ENCODE results near the gene TNS3.

TNS3 gene

GRCh38 chr7:47465191-47465590 is 116.7 kb downstream of the TNS3 start:
- H3K4me3 ChIP-seq (ENCODE audit: low read depth, low read length), result no peak overlapping the region
- no peak overlapping the region for H2AFZ ChIP-seq (ENCODE audit: low read length, unreplicated experiment)
- no peaks in the 10 kb centered on the region for H3K27me3 ChIP-seq (ENCODE audit: insufficient read depth, low read length)
- peaks cover 6% of the 10 kb centered on the region for H3K36me3 ChIP-seq (ENCODE audit: insufficient read depth, low read length)
- peaks cover 15% of the 10 kb centered on the region for H3K4me1 ChIP-seq (ENCODE audit: control insufficient read depth, insufficient read depth, low read length, unreplicated experiment)
- no peak overlapping the region for H3K27ac ChIP-seq (ENCODE audit: low read depth, low read length)
- peaks cover 6% of the 10 kb centered on the region for H3K79me2 ChIP-seq (ENCODE audit: control insufficient read depth, insufficient read depth, low read length, unreplicated experiment)

GRCh38 chr7:47464266-47464665 is 117.6 kb downstream of the TNS3 start:
- Histone ChIP-seq H3K27me3 (ENCODE audit: insufficient read depth, low read length) (no peaks in the 10 kb centered on the region), H3K27ac (ENCODE audit: low read depth, low read length) (no peak overlapping the region), H3K4me3 (ENCODE audit: low read depth, low read length) (no peak overlapping the region), H2AFZ (ENCODE audit: low read length, unreplicated experiment) (no peak overlapping the region), H3K4me1 (ENCODE audit: control insufficient read depth, insufficient read depth, low read length, unreplicated experiment) (peaks cover 18% of the 10 kb centered on the region), H3K79me2 (ENCODE audit: control insufficient read depth, insufficient read depth, low read length, unreplicated experiment) (peaks cover 7% of the 10 kb centered on the region), H3K36me3 (ENCODE audit: insufficient read depth, low read length) (peaks cover 6% of the 10 kb centered on the region)

GRCh38 chr7:47461746-47462145 is 120.2 kb downstream of the TNS3 start:
- Histone ChIP-seq H3K4me1 (ENCODE audit: control insufficient read depth, insufficient read depth, low read length, unreplicated experiment) (peaks cover 40% of the 10 kb centered on the region), H3K4me3 (ENCODE audit: low read depth, low read length) (no peak overlapping the region), H2AFZ (ENCODE audit: low read length, unreplicated experiment) (no peak overlapping the region), H3K27me3 (ENCODE audit: insufficient read depth, low read length) (no peaks in the 10 kb centered on the region), H3K36me3 (ENCODE audit: insufficient read depth, low read length) (peaks cover 6% of the 10 kb centered on the region), H3K79me2 (ENCODE audit: control insufficient read depth, insufficient read depth, low read length, unreplicated experiment) (peaks cover 12% of the 10 kb centered on the region), H3K27ac (ENCODE audit: low read depth, low read length) (no peak overlapping the region)

- Histone ChIP-seq H3K27me3 (ENCODE audit: insufficient read depth, low read length) (no peaks in the 10 kb centered on the region), H3K4me3 (ENCODE audit: low read depth, low read length) (no peak overlapping the region), H2AFZ (ENCODE audit: low read length, unreplicated experiment) (no peak overlapping the region), H3K79me2 (ENCODE audit: control insufficient read depth, insufficient read depth, low read length, unreplicated experiment) (peaks cover 12% of the 10 kb centered on the region), H3K36me3 (ENCODE audit: insufficient read depth, low read length) (peaks cover 6% of the 10 kb centered on the region), H3K27ac (ENCODE audit: low read depth, low read length) (no peak overlapping the region), H3K4me1 (ENCODE audit: control insufficient read depth, insufficient read depth, low read length, unreplicated experiment) (peaks cover 40% of the 10 kb centered on the region)
These were observed 120.8 kb downstream of the TNS3 start for GRCh38 chr7:47461161-47461560.

GRCh38 chr7:47460251-47460989 is 121.5 kb downstream of the TNS3 start:
- Histone ChIP-seq H3K79me2 (ENCODE audit: control insufficient read depth, insufficient read depth, low read length, unreplicated experiment) (peaks cover 16% of the 10 kb centered on the region), H3K27me3 (ENCODE audit: insufficient read depth, low read length) (no peaks in the 10 kb centered on the region), H3K36me3 (ENCODE audit: insufficient read depth, low read length) (peaks cover 6% of the 10 kb centered on the region), H3K27ac (ENCODE audit: low read depth, low read length) (no peak overlapping the region), H3K4me3 (ENCODE audit: low read depth, low read length) (no peak overlapping the region), H3K4me1 (ENCODE audit: control insufficient read depth, insufficient read depth, low read length, unreplicated experiment) (peaks cover 40% of the 10 kb centered on the region), H2AFZ (ENCODE audit: low read length, unreplicated experiment) (no peak overlapping the region)

GRCh38 chr7:47458486-47458885 is 123.4 kb downstream of the TNS3 start:
- no peak overlapping the region for H3K4me3 ChIP-seq (ENCODE audit: low read depth, low read length)
- H2AFZ ChIP-seq (ENCODE audit: low read length, unreplicated experiment), result no peak overlapping the region
- no peaks in the 10 kb centered on the region for H3K27me3 ChIP-seq (ENCODE audit: insufficient read depth, low read length)
- H3K79me2 ChIP-seq (ENCODE audit: control insufficient read depth, insufficient read depth, low read length, unreplicated experiment), result peaks cover 22% of the 10 kb centered on the region
- H3K4me1 ChIP-seq (ENCODE audit: control insufficient read depth, insufficient read depth, low read length, unreplicated experiment), result peaks cover 58% of the 10 kb centered on the region
- H3K36me3 ChIP-seq (ENCODE audit: insufficient read depth, low read length), result no peaks in the 10 kb centered on the region
- peak overlapping the region; percentile 64; the same call in 1 of the 2 replicates for H3K27ac ChIP-seq (ENCODE audit: low read depth, low read length)

GRCh38 chr7:47458057-47458456 is 123.9 kb downstream of the TNS3 start:
- Histone ChIP-seq H3K4me1 (ENCODE audit: control insufficient read depth, insufficient read depth, low read length, unreplicated experiment) (peaks cover 62% of the 10 kb centered on the region), H2AFZ (ENCODE audit: low read length, unreplicated experiment) (no peak overlapping the region), H3K36me3 (ENCODE audit: insufficient read depth, low read length) (no peaks in the 10 kb centered on the region), H3K27me3 (ENCODE audit: insufficient read depth, low read length) (no peaks in the 10 kb centered on the region), H3K4me3 (ENCODE audit: low read depth, low read length) (no peak overlapping the region), H3K27ac (ENCODE audit: low read depth, low read length) (peak overlapping the region; percentile 64), H3K79me2 (ENCODE audit: control insufficient read depth, insufficient read depth, low read length, unreplicated experiment) (peaks cover 22% of the 10 kb centered on the region)

GRCh38 chr7:47456210-47456955 is 125.5 kb downstream of the TNS3 start:
- no peak overlapping the region for H2AFZ ChIP-seq (ENCODE audit: low read length, unreplicated experiment)
- peaks cover 39% of the 10 kb centered on the region for H3K79me2 ChIP-seq (ENCODE audit: control insufficient read depth, insufficient read depth, low read length, unreplicated experiment)

GRCh38 chr7:47455872-47456185 is 126.1 kb downstream of the TNS3 start:
- Histone ChIP-seq H3K36me3 (ENCODE audit: insufficient read depth, low read length) (no peaks in the 10 kb centered on the region), H2AFZ (ENCODE audit: low read length, unreplicated experiment) (no peak overlapping the region), H3K4me3 (ENCODE audit: low read depth, low read length) (no peak overlapping the region), H3K4me1 (ENCODE audit: control insufficient read depth, insufficient read depth, low read length, unreplicated experiment) (peaks cover 69% of the 10 kb centered on the region), H3K27me3 (ENCODE audit: insufficient read depth, low read length) (no peaks in the 10 kb centered on the region), H3K79me2 (ENCODE audit: control insufficient read depth, insufficient read depth, low read length, unreplicated experiment) (peaks cover 37% of the 10 kb centered on the region), H3K27ac (ENCODE audit: low read depth, low read length) (no peak overlapping the region)

More at GRCh38 chr7:47456210-47456955, 125.5 kb downstream of the TNS3 start:
- Histone ChIP-seq H3K4me3 (ENCODE audit: low read depth, low read length) (no peak overlapping the region), H3K27ac (ENCODE audit: low read depth, low read length) (no peak overlapping the region), H3K27me3 (ENCODE audit: insufficient read depth, low read length) (no peaks in the 10 kb centered on the region), H3K4me1 (ENCODE audit: control insufficient read depth, insufficient read depth, low read length, unreplicated experiment) (peaks cover 75% of the 10 kb centered on the region), H3K36me3 (ENCODE audit: insufficient read depth, low read length) (no peaks in the 10 kb centered on the region)

GRCh38 chr7:47454974-47455871 is 126.7 kb downstream of the TNS3 start:
- peak overlapping the region; percentile 96; the same call in 1 of the 2 replicates for H3K27ac ChIP-seq (ENCODE audit: low read depth, low read length)
- no peaks in the 10 kb centered on the region for H3K36me3 ChIP-seq (ENCODE audit: insufficient read depth, low read length)
- peaks cover 37% of the 10 kb centered on the region for H3K79me2 ChIP-seq (ENCODE audit: control insufficient read depth, insufficient read depth, low read length, unreplicated experiment)
- no peak overlapping the region for H3K4me3 ChIP-seq (ENCODE audit: low read depth, low read length)
- no peaks in the 10 kb centered on the region for H3K27me3 ChIP-seq (ENCODE audit: insufficient read depth, low read length)
- H2AFZ ChIP-seq (ENCODE audit: low read length, unreplicated experiment), result no peak overlapping the region
- H3K4me1 ChIP-seq (ENCODE audit: control insufficient read depth, insufficient read depth, low read length, unreplicated experiment), result peaks cover 68% of the 10 kb centered on the region
